HG03442 (cell line): ENCODE results near the gene GLG1.
"Not testable (repeated sequence)": the region's sequence is repeated elsewhere in the genome, so short reads cannot be mapped to it uniquely, and the experiment has no call there.

Experiments used
- ATAC-seq: cut with Tn5 transposase; IDR thresholded peaks from one replicate; pipeline ENCODE4 v1.9.1; 2021; ENCODE audit warnings: mild to moderate bottlenecking, moderate library complexity; ENCODE audit not compliant: unreplicated experiment

Gene GLG1

DNA sequence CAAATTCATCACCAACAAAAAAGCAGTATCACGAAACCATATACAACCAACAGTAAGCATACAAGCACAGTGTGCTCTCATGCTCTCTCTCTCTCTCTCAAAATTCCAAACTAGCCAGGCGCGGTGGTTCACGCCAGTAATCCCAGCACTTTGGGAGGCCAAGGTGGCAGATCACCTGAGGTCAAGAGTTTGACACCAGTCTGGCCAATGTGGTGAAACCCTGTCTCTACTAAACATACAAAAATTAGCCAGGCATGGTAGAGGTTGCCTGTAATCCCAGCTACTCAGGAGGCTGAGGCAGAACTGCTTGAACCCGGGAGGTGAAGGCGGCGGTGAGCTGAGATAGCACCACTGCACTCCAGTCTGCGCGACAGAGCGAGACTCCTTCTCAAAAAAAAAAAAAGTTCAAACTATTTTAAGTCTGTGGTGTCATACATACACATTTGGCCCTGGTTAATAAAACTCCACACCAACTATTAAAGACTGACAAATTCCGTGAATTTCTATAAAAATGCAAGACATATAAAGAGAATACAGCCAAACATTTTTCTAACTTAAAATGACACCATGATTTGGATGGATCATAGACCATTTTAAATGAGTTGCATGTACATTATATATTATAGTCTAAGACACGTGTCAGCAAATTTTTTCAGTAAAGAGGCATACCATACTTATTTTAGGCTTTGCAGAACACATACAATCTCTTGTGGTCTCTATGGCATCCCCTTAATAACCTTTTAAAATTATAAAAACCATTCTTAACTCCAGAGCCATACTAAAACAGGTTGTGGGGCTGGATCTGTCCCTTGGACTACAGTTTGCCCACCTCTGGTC, 30.9 kb downstream of the GLG1 start:
- no peak for ATAC-seq

DNA sequence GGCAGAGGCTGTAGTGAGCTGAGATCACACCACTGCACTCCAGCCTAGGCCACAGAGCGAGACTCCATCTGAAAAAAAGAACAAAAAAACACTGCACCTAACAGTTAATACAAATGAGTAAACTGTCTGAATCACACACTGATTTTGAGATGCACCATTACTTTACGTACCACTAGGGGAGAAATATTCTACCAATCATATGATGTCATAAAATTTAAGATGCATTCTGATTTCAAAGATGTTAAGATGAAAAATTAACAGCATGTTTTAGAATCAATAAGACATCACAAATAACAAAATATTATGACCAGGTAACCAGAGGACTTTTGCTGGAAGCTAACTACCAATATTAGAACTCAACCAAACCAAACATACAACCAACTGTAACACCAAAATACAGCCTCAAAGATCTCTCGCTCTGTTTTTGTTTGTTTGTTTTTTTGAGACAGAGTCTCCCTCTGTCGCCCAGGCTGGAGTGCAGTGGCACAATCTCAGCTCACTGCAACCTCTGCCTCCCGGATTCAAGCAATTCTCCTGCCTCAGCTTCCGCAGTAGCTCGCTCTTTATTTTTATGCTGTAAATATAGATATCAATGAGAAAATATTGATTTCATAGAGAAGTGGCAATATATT, 31.6 kb downstream of the GLG1 start:
- ATAC-seq: no peak

DNA sequence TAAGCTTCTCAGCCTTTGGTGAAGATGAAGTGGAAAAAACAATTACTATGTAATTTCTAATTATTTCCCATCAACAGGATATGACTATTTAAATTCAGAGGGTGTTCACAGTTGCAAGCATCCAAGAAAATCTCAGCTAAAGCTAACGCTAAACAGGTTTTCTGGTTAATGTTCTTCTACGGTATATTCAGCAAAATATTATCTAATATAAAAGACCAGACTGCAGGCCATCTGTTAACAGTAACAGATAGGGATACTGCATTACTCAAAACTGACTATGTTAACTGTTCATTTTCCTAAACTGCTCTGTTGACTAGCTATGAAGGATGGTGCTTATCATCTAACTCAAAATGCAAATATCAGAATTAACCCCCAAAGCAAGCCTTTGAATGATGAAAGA, 32.8 kb downstream of the GLG1 start:
- no peak for ATAC-seq

DNA sequence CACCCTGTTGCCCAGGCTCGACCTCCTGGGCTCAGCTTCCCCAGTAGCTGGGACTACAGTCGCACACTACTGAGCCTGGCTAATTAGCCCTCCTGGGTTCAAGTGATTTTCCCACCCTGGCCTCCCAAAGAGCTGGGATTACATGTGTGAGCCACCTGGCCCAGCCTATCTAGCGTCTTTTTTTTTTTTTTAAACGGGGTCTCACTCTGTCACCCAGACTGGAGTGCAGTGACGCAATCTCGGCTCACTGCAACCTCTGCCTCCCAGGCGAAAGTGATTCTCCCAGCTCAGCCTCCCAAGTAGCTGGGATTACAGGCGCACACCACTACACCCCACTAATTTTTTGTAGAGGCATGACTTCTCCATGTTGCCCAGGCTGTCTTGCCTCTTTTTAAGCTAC, 33.3 kb downstream of the GLG1 start:
- no peak for ATAC-seq

DNA sequence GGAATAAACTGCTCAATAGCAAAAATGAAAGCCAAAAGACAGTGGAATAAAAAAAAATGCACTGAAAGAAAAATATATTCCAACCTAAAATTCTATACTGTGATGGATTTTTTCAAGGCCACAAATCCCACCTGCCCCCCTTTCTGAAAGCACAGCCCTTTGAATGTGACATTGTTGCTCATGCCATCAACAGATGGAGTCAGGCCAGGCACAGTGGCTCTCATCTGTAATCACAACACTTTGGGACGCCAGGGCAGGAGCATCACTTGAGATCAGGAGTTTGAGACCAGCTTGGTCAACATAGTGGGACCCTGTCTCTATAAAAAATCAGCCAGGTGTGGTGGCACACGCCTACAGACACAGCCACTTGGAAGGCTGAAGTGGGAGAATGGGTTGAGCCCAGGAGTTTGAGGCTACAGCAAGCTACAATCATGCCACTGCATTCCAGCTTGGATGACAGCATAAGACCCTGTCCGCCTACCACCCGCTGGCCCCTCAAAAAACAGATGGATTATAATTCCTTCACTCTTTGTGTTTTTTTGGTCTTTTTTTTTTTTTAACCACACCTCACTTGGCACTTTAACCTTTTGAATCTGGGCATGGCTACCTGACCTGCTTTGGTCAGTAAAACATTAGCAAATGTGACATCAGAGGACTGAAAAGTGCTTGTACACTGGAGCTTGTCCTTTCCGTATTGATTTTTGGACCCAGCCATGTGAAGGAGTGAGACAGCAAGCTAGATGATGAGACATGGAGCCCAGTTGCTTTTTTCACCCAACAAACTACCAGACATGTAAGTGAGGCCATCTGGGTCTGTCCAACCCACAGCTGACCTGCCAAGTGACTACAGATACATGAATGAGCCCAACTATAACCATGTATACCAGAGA, 36.3 kb downstream of the GLG1 start:
- no peak for ATAC-seq

DNA sequence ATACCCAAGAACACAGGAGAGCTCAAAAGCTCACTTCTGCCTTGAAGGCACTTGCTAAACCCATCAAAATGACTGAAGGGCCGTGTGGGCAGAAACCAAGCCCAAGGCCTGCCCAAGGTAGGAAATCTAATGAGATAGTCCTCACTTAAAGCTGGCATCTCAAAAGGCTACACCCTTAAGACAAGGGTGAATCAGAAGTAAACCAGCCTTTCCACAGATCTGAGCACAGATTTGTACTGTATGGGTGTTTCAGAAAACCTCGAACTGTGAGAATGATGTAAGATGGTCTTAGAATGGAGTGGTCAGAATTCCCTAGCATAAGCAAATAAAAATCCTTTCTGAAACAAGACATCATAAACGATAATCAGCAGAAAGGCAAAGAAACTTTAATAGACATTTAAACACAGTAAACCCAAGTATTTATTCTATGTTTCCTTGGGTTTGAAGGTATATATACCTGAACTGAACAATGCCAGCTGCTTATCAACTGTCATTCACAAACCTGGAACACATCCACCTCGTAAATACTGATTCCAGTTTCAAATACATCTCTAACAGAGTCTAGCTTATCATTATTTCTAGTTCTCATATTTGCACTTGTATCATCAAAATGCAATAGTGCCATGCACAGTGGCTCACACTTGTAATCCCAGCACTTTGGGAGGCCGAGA, 37.8 kb downstream of the GLG1 start:
- ATAC-seq: no peak

DNA sequence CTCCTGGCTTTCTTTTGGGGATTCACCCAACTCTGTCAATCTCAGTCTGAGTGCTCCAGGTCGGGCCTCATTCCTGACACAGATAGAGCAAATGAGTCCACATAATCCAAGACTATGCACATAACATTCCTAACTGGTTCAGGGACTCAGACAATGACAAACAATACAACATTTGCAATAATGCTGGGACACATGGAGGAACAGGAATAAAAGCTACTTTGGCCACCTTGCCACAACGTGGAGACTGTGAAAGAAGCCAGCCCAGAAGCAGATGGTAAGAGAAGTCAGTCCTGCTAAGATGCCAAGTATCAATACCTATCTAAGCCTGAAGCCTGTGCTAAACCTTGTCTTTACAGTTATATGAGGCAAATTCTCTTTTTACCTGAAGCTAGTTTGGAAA, 39.0 kb downstream of the GLG1 start:
- no peak for ATAC-seq

DNA sequence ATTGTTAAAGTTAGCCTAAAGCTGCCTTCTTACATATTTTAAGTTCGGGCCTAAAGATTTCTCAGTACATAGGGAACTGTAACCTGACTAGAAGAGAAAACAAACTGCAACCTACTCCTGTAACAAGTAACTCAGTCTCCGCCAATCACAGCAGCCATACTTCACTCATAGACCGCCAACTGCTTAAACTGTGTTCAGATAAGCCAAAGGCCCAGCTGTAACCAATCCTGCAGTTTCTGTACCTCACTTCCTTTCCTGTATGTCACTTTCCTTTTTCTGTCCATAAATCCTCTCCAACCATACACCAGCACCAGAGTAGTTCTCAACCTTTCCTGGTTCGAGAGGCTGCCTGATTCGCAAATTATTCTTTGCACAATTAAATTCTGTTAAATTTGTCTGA, 41.5 kb downstream of the GLG1 start:
- ATAC-seq: no peak

DNA sequence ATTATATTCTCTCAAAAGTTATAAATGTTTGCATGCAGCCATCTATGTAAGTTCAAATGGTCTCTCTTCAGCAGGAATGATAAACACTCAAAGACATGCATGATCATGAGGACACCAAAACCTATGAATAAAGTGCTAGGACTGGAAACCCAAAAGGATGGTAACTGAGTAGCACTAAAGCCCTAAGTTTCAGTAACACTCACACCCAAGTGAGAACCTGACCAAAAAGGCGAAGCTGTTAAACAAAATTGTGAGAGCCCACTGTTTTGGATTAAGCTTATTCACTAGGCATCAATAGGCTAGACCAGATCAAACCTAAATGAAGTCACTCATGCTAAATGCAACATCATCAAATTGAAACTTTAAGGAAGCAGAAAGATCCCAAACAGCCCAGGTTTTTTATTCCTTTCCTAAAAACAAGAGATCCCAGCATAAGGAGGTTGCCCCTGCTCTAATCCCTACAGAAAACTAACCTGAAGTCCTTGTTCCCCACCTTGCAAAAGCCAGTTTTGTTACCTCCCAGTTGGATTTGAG, 42.4 kb downstream of the GLG1 start:
- ATAC-seq: no peak

DNA sequence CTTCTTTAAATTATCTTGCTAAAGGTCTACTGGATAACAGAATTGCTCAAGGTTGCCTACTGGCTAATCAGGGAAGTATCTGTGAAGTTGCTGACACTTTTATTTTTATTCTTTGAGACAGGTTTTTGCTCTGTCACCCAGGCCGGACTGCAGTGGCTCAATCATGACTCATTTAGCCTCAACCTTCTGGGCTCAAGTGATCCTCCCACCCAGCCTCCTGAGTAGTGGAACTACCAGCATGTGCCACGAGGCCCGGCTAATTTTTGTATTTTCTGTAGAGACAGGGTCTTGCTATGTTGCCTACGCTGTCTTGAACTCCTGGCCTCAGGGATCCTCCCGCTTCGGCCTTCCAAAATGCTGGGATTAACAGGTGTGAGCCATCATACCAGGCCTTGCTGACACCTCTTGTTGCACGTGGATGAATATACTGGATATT, 43.1 kb downstream of the GLG1 start:
- ATAC-seq: no peak

DNA sequence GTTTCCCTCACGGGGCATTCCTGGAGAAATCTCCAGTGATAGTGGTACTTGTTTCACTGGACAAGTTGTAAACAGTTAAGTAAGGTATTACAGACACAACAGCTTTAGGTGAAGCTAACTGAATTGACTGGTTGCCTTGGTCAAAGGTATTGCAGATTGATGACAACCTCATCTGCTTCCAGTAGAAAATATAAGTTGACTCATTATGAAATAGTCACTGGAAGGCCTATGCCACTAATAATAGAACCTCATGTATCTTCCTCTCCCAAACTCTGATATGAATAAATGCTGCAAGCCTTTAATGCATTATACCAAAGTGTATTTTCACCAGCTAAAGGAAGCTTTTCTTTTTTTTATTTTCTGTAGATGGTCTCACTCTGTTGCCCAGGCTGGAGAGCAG, 44.8 kb downstream of the GLG1 start:
- ATAC-seq: no peak

DNA sequence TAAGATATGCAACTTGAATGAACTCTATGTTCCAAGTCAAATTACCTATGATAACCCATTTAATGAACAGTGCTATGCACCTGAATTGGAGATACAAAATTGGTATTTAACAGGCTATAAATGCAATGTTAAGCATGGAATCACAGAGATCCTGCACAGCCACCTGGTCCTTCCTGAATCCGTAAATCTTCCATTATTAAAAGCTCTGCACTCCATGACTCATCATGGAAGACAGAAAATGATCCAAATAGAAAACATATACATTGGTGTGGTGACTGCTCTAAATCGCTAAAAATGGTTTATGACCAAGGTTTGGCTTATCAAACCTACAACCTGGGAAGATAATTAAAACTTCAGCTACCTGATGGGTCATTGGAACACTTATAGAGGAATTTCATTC, 45.3 kb downstream of the GLG1 start:
- ATAC-seq: no peak

DNA sequence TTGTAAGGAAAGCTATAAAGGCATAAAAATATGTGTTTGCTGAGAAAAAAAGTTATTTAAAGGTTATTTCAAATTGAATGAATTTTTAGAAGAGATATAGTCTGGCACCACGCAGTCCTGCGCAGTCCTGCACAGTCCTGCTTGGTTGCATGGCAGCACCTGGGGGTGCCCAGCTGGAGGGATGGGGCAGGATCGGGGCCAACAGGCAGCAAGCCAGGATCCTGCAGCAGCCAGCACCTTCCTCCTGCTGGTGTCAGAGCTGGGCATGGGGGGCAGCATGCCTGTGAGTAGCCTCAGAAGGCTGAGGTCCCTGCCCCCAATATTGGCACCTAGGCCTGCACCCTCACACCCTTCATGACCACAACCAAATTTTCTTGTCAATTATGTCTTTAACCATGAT, 46.0 kb downstream of the GLG1 start:
- no peak for ATAC-seq

DNA sequence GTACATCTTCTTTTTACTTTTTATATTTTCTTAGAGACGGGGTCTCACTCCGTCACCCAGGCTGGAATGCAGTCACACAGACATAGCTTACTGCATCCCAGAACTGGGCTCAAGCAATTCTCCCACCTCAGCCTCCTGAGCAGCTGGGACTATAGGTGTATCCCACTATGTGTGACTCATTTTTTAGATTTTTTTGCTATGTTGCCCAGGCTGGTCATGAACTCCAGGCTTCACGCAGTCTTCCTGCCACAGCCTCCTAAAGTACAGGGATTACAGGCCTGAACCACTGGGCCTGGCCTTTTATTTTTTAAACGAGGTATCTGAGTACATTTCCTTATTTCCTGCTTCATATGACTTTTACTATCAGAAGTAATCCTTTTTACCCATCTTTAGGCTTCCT, 48.0 kb downstream of the GLG1 start:
- ATAC-seq: no peak

DNA sequence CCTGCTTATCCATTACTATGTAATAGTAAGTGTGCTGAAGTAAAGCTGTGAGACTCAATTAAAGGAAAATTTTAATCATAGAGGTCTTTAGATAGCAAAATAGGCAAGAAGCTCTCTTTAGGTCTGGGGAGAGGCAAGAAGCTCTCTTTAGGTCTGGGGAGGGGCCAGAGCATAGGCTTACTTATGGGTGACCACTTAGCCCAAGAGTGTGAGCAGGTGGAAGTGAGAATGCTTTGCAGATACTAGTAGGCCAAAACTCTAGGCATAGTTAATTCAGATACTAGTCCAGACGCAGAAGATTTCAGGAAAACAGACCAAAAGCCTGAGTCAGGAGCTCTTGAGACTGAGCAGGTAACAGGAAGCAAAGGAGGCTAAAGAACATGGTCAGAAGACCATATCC, 49.6 kb downstream of the GLG1 start:
- ATAC-seq: no peak

DNA sequence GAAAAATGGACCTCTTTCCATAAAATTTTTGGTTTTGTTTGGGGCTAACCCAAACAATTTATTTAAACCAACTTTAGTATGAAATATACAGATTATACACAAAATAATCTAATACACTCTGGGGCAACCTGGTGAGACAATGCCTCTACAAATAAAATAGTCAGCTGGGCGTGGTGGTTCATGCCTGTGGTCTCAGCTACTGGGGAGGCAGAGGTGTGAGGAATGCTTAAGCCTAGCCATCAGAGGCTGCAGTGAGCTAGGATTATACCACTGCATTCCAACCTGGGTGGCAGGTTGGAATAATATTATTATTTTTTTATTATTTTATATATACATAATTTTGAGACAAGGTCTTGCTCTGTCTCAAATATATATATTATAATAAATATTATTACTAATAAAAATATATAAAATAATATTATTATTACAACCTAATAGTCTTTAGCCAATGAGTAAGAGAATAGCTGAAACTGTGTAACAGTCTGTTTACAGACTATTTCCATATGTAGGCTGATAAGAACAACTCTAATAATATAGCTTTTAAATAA, 50.5 kb downstream of the GLG1 start:
- ATAC-seq: no peak

DNA sequence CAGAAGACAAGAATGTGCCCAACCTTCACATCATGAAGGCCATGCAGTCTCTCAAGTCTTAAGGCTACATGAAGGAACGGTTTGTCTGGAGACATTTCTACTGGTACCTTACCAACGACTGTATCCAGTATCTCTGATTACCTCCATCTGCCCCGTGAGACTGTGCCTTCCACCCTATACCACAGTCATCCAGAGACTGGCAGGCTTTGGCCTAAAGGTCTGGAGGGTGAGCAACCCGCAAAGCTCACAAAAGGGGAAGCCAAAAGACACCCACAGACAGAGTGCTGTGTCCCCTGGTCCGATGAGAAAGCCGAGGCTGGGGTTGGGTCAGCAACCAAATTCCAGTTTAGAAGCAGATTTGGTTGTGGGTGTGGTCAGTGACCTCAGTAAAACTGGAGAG, 54.6 kb downstream of the GLG1 start:
- not testable (repeated sequence) for ATAC-seq

DNA sequence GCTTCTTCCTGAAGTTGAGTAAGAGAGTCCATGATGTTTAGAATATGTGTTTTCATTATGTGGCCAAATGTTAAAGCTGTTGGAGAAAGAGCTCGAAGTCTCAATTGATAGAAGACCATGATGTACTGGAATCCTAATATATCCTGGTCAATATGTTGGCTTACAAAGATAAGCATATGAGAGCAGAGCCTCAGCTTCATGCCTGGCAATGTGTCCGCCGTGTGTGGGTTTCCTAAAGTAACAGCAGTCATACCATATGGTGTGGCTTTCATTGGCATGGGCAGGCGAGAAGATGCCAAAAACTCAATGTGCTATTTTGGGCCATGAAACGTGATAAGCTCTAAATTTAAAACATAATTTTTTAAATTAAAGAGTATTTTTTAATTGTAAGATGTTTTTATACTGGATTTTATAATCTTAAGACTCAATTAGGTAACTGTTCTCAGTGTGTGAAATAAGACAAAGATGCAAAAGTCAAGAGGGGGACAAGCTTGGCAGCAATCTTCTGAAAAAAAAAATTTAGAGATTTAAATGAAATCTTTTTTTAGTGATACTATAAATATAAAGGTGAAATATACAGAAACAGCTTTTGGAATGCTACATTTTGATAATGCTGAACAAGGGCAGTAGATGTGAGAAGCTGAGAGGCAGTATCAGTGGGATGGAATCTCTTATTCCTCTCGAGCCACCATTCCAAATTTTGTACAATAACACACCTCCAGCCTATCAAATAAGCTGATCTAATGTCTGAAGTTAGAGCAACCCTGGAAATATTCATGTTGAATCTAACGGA, 56.5 kb downstream of the GLG1 start:
- not testable (repeated sequence) for ATAC-seq

DNA sequence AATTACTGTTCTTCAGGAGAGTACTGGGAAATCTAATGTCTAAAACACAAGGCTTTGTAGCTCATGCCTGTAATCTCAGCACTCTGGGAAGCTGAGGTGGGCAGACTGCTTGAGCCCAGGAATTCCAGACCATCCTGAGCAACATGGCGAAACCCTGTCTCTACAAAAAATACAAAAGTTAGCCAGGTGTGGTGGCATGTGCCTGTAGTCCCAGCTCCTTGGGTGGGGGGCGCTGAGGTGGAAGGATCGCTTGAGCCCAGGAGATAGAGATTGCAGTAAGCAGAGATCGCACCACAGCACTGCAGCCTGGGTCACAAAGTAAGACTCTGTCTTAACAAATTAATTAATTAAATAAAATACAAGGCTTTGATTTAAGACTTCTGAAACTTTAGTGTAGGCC, 60.8 kb downstream of the GLG1 start:
- ATAC-seq: not testable (repeated sequence)
